Measurements from ENCODE around the gene STX7.

The STX7 gene

DNA sequence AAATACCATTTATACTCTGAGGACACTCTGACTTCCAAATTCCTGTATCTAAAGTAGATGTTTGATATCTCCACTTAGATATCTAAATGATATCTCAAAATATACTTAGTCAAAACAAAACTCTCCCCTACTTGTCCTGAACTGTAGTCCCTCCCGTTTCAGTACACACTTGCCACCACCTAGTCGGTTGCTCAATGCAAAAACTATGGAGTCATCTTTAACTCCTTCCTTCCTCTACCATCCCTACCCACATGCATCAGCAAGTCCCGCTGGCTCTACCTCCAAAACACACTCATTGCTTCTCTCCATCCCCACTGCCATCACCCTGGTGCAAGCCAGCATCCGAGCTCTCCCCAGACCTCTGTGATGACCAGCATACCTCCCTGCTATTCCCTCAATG is 13.2 kb downstream of the STX7 start:
- CTCF ChIA-PET, result interaction anchor here (1.7 kb wide), 1 partner anchor 15 kb away, joined by 6 read pairs; no protein-coding TSS in a partner anchor

DNA sequence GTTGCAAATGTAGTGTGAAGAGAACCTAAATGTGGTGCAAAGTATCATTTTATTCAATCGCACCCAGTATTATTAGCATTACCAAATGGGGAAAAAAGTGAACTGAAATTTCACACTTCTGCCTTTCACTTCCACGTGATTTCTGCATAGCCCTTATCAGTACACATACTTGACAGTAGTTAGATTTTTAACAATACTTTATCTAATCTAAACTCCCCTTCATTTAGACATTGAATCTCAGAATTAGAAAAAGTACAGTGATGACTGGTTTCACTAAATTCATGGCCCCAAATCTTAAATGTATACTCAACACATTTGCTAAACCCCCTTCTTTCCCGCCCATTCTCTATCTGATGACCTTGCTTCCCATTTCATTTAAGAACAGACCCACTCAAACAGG is 14.3 kb downstream of the STX7 start:
- H3K4me3 ChIP-seq (ENCODE audit: low read depth, low read length), result no peak overlapping the region
- CTCF ChIA-PET, result interaction anchor here (0.8 kb wide), 1 partner anchor 14 kb away, joined by 4 read pairs; no protein-coding TSS in a partner anchor
- POLR2A ChIA-PET, result no interaction called here
- DNase-seq (ENCODE audit: low read depth, low spot score), result no peak
- TF ChIP-seq, protein P1, sequence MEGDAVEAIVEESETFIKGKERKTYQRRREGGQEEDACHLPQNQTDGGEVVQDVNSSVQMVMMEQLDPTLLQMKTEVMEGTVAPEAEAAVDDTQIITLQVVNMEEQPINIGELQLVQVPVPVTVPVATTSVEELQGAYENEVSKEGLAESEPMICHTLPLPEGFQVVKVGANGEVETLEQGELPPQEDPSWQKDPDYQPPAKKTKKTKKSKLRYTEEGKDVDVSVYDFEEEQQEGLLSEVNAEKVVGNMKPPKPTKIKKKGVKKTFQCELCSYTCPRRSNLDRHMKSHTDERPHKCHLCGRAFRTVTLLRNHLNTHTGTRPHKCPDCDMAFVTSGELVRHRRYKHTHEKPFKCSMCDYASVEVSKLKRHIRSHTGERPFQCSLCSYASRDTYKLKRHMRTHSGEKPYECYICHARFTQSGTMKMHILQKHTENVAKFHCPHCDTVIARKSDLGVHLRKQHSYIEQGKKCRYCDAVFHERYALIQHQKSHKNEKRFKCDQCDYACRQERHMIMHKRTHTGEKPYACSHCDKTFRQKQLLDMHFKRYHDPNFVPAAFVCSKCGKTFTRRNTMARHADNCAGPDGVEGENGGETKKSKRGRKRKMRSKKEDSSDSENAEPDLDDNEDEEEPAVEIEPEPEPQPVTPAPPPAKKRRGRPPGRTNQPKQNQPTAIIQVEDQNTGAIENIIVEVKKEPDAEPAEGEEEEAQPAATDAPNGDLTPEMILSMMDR (IDR thresholded peaks at IDR 0.05; ENCODE audit: insufficient read depth, low read length, missing control alignments), result no peak

More for the DNA sequence above, 13.2 kb downstream of the STX7 start:
- TF ChIP-seq, protein P1 (IDR thresholded peaks at IDR 0.05; ENCODE audit: insufficient read depth, low read length, missing control alignments), result no peak
- no peak for DNase-seq (ENCODE audit: low read depth, low spot score)
- POLR2A ChIA-PET, result no interaction called here
- H3K4me3 ChIP-seq (ENCODE audit: low read depth, low read length), result no peak overlapping the region

DNA sequence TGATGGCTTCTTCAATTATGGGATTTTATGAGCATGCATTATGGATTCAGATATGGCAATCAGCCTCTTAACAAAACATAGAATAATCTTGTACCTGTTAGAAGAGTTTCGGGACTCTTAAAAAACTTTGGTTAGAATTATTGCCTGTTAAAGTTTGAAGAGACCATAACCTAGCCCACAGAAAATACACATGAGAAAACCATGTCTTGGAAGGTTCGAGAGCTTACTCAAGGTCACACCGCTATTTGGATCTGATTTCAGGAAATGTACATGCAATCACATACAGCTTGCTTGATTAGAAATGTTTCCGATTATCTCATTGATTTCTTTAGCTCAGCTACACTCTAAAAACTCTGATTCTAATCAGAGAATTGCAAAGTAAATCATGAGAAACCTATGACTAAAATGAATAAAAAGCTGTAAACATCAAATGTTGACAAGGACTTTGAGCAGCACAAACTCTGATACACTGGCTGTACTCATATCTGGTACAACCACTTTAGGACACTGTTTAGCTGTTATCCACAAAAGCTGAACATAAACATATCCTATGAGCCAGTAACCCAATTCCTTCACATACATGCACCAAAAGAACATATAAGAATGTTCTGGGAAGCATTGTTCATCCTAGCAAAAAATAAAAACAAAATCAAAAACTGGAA is 16.3 kb downstream of the STX7 start:
- no peak overlapping the region for H3K4me3 ChIP-seq (ENCODE audit: low read depth, low read length)
- CTCF ChIA-PET, result interaction anchor here (1.3 to 4.7 kb wide), 5 partner anchors 10 to 218 kb away, joined by 3 to 45 read pairs (median 29); no protein-coding TSS in a partner anchor
- TF ChIP-seq, protein P1 (IDR thresholded peaks at IDR 0.05; ENCODE audit: insufficient read depth, low read length, missing control alignments), result no peak

DNA sequence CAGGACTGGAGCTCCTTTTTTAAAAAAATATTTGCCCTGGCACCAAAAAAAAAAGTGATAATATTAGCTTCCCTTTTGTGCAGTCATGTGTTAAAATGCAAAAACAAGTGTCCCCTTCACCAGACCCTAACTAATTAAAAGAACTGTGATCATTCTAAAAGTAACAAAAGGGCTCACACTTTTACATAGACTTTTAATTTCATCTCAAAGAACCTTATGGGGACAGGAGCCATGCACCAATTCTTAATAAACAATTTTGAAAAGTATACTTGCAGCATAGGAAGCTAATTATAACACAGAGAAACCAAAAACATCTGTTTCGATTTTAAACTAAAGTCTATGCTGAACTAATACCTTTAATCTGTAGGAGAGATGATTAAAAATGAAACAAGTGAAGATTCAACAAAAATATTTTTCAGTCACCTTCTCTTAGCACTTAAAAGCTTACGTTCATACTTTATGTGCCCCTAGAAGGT is 17.3 kb downstream of the STX7 start:
- ChIA-PET CTCF (interaction anchor here (1.9 to 4.7 kb wide), 4 partner anchors 11 to 217 kb away, joined by 6 to 45 read pairs (median 30); no protein-coding TSS in a partner anchor), POLR2A (no interaction called here)
- TF ChIP-seq, protein P1 (IDR thresholded peaks at IDR 0.05; ENCODE audit: insufficient read depth, low read length, missing control alignments), result no peak
- DNase-seq (ENCODE audit: low read depth, low spot score), result no peak
- no peak overlapping the region for H3K4me3 ChIP-seq (ENCODE audit: low read depth, low read length)

More for the DNA sequence above, 16.3 kb downstream of the STX7 start:
- no peak for DNase-seq (ENCODE audit: low read depth, low spot score)
- POLR2A ChIA-PET, result no interaction called here

DNA sequence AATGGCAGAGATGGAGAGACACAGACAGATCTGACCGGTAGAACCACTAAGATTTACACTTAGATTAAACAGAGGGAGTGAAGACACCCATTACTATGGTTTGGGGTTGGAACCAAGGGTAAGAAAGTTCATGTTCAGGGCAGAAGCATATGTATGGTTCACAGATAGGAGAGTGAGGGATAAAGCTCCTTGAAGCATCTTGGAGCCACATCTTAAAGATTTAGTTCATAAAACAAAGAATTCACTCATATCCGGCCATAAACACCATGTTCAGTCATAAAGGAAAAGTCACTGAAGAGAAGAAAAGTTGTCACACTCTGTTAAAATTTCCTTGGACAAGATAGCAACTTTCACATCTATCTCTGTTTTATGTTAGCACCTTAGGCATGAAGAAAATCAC is 18.0 kb downstream of the STX7 start:
- ChIA-PET POLR2A (no interaction called here), CTCF (interaction anchor here (2.8 to 4.7 kb wide), 3 partner anchors 11 to 216 kb away, joined by 29 to 45 read pairs (median 32); no protein-coding TSS in a partner anchor)
- TF ChIP-seq, protein P1 (IDR thresholded peaks at IDR 0.05; ENCODE audit: insufficient read depth, low read length, missing control alignments), result no peak
- DNase-seq (ENCODE audit: low read depth, low spot score), result no peak
- H3K4me3 ChIP-seq (ENCODE audit: low read depth, low read length), result no peak overlapping the region

DNA sequence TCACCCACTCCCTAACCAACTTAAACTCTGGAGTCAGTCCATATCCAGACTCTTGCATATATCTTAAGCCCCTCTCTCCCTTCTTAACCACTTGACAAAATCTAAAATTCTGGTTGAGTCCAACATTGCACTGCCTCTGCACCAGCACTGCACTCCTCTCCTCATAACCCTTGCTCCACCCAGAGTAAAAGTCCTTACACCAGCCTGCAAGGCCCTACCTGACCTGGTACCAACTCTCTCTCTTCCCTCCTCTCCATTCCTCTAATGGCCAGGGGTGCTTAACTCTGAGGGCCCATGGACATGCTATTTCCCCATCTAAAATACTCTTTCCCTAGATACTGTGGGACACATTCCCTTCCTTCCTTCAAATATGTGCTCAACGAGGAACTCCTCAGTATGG is 21.0 kb downstream of the STX7 start:
- ChIA-PET POLR2A (no interaction called here), CTCF (interaction anchor here (1.2 to 2.6 kb wide), 4 partner anchors 9 to 212 kb away, joined by 3 to 12 read pairs (median 8); no protein-coding TSS in a partner anchor)
- no peak for DNase-seq (ENCODE audit: low read depth, low spot score)
- TF ChIP-seq, protein P1 (IDR thresholded peaks at IDR 0.05; ENCODE audit: insufficient read depth, low read length, missing control alignments), result no peak
- H3K4me3 ChIP-seq (ENCODE audit: low read depth, low read length), result no peak overlapping the region

Data from AG04449 (cell line).